ENCODE data around the gene CILP2. TPM values are rescaled to one million over a fixed set of nuclear protein-coding genes. Genes with fewer than 3 reads are reported as not detected.
A peak's percentile ranks its signal among the peaks of the same experiment; 100 is the strongest.

Gene CILP2
- total and polyA plus RNA-seq, 9 of the 15 experiments (the other 6 are each of a cell fraction or from before 2014, with no cell fraction given), result 0.04 to 0.35 (median 0.05) TPM; not detected in 2

GRCh38 chr19:19540715-19541515 is 2.9 kb downstream of the CILP2 start (continued):
- TF ChIP-seq, protein P1, sequence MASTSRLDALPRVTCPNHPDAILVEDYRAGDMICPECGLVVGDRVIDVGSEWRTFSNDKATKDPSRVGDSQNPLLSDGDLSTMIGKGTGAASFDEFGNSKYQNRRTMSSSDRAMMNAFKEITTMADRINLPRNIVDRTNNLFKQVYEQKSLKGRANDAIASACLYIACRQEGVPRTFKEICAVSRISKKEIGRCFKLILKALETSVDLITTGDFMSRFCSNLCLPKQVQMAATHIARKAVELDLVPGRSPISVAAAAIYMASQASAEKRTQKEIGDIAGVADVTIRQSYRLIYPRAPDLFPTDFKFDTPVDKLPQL (IDR thresholded peaks at IDR 0.05; ENCODE audit: extremely low read depth, insufficient read length), result no peak
- TF ChIP-seq SNIP1 (IDR thresholded peaks at IDR 0.05; ENCODE audit: low read depth) (no peak), CBX8 (IDR thresholded peaks at IDR 0.05; ENCODE audit: borderline replicate concordance, extremely low read depth, low read depth, low read length, poor library complexity, severe bottlenecking) (no peak), ZNF384 (IDR thresholded peaks at IDR 0.05; ENCODE audit: low read depth, low read length) (no peak), EGR1 (conservative IDR thresholded peaks at IDR 0.05) (peak; percentile 70), MAZ (CRISPR knock-in tag; conservative IDR thresholded peaks at IDR 0.05 in 1 of 2, IDR thresholded peaks at IDR 0.05 in 1 of 2) (0 out of 4 replicates have a peak, but pooled peaks of 1 of the 2 experiments have one; percentile 10), ZNF282 (CRISPR knock-in tag; IDR thresholded peaks at IDR 0.05) (no peak), SPI1 (IDR thresholded peaks at IDR 0.05; ENCODE audit: borderline replicate concordance, low read depth, low read length) (peak; percentile 30; the same call in 1 of the 2 replicates), NFRKB (IDR thresholded peaks at IDR 0.05; ENCODE audit: low read depth) (no peak), CTCF (IDR thresholded peaks at IDR 0.05 in 2 of 3, conservative IDR thresholded peaks at IDR 0.05 in 1 of 3; ENCODE audit: insufficient read depth in 2 of 3, low read depth in 1 of 3, low read length in 3 of 3) (peak in 1 of 3 experiments; percentile 41; a peak in 1 of 6 replicates), NRF1 (conservative IDR thresholded peaks at IDR 0.05 in 1 of 2, IDR thresholded peaks at IDR 0.05 in 1 of 2) (peak; percentile 55 to 65; a peak in 3 of 4 replicates), ZHX1 (conservative IDR thresholded peaks at IDR 0.05; ENCODE audit: low read length) (no peak), GABPB1 (CRISPR knock-in tag; IDR thresholded peaks at IDR 0.05) (no peak), POLR2G (IDR thresholded peaks at IDR 0.05; ENCODE audit: low read depth, low read length) (peak; percentile 45; the same call in 1 of the 2 replicates), ZFX (CRISPR knock-in tag; IDR thresholded peaks at IDR 0.05) (0 out of 2 replicates have a peak, but pooled peaks have one; percentile 27)
- TF ChIP-seq, protein P2, sequence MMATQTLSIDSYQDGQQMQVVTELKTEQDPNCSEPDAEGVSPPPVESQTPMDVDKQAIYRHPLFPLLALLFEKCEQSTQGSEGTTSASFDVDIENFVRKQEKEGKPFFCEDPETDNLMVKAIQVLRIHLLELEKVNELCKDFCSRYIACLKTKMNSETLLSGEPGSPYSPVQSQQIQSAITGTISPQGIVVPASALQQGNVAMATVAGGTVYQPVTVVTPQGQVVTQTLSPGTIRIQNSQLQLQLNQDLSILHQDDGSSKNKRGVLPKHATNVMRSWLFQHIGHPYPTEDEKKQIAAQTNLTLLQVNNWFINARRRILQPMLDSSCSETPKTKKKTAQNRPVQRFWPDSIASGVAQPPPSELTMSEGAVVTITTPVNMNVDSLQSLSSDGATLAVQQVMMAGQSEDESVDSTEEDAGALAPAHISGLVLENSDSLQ (IDR thresholded peaks at IDR 0.05), result peak; percentile 56
- TF ChIP-seq, protein P3, sequence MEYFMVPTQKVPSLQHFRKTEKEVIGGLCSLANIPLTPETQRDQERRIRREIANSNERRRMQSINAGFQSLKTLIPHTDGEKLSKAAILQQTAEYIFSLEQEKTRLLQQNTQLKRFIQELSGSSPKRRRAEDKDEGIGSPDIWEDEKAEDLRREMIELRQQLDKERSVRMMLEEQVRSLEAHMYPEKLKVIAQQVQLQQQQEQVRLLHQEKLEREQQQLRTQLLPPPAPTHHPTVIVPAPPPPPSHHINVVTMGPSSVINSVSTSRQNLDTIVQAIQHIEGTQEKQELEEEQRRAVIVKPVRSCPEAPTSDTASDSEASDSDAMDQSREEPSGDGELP (CRISPR knock-in tag; IDR thresholded peaks at IDR 0.05; ENCODE audit: borderline replicate concordance), result 0 out of 2 replicates have a peak, but pooled peaks have one; percentile 10

All from K562 (cell line).